Ovary (tissue), 3 donors: ENCODE data around the gene INTS3.

ENCODE experiments used
- CTCF ChIP-seq, 3 donors: fragments of 450-650 bp in 2 of 3; fragments of 200-600 bp in 1 of 3; IDR thresholded peaks; one replicate each; pipeline versions ENCODE4 v1.5.1 to v1.8.0; 2016 to 2022; ENCODE audit warnings: antibody characterized with exemption in 3 of 3, mild to moderate bottlenecking in 1 of 3
- EP300 ChIP-seq: sonication (generic); formaldehyde crosslinking; IDR thresholded peaks from one replicate; pipeline ENCODE4 v1.6.1; 2017; ENCODE audit warnings: antibody characterized with exemption
- donor health status: DM: no; HTN: no; CAD: no.

GRCh38 chr1:153799016-153799415 is 71.2 kb downstream of the INTS3 start:
- TF ChIP-seq CTCF (IDR thresholded peaks at IDR 0.05) (no peak), EP300 (no peak)
